Midbrain (tissue), 1 donor: Measurements from ENCODE around the gene FRMD3.
A peak's percentile ranks its signal among the peaks of the same experiment; 100 is the strongest.

ENCODE experiments used
- DNase-seq: peaks from one replicate; lab custom pipeline; 2025; lab: John Stamatoyannopoulos, UW

The FRMD3 gene

GRCh38 chr9:83334320-83334719, 203.9 kb downstream of the FRMD3 start:
- DNase-seq: peak; percentile 71

GRCh38 chr9:83330207-83331196, 207.7 kb downstream of the FRMD3 start:
- DNase-seq: no peak

- DNase-seq: no peak
Observed at GRCh38 chr9:83327750-83328622, 210.2 kb downstream of the FRMD3 start.

GRCh38 chr9:83327323-83327722, 210.9 kb downstream of the FRMD3 start:
- DNase-seq: no peak

GRCh38 chr9:83323148-83323547, 215.1 kb downstream of the FRMD3 start:
- no peak for DNase-seq

- DNase-seq: no peak
Observed at GRCh38 chr9:83322438-83322837, 215.8 kb downstream of the FRMD3 start.

- no peak for DNase-seq
Observed at GRCh38 chr9:83317244-83317643, 221.0 kb downstream of the FRMD3 start.

GRCh38 chr9:83315649-83316048, 222.6 kb downstream of the FRMD3 start:
- no peak for DNase-seq

GRCh38 chr9:83313781-83314180, 224.4 kb downstream of the FRMD3 start:
- DNase-seq: no peak

GRCh38 chr9:83312537-83312936, 225.7 kb downstream of the FRMD3 start:
- DNase-seq: no peak

- DNase-seq: no peak
Observed at GRCh38 chr9:83307066-83307724, 231.0 kb downstream of the FRMD3 start.

- peak; percentile 78 for DNase-seq
Observed at GRCh38 chr9:83304686-83305085, 233.5 kb downstream of the FRMD3 start.

- DNase-seq: no peak
Observed at GRCh38 chr9:83299571-83299970, 238.6 kb downstream of the FRMD3 start.

GRCh38 chr9:83299094-83299493, 239.1 kb downstream of the FRMD3 start:
- DNase-seq: no peak

GRCh38 chr9:83296123-83296522, 242.1 kb downstream of the FRMD3 start:
- no peak for DNase-seq

GRCh38 chr9:83294816-83295215, 243.4 kb downstream of the FRMD3 start:
- no peak for DNase-seq

- no peak for DNase-seq
Observed at GRCh38 chr9:83291196-83291595, 247.0 kb downstream of the FRMD3 start.

GRCh38 chr9:83290692-83291091, 247.5 kb downstream of the FRMD3 start:
- no peak for DNase-seq

- DNase-seq: no peak
Observed at GRCh38 chr9:83287021-83287420, 251.2 kb downstream of the FRMD3 start.

GRCh38 chr9:83285445-83286225, 252.6 kb downstream of the FRMD3 start:
- DNase-seq: no peak

GRCh38 chr9:83284746-83285145, 253.5 kb downstream of the FRMD3 start:
- no peak for DNase-seq
